Endothelial cell of umbilical vein (primary cell): ENCODE data around the gene STUM. TPM values are rescaled to one million over a fixed set of nuclear protein-coding genes. Genes with fewer than 3 reads are reported as not detected.

Experiments
- BruUV-seq: library from RNA; stranded (reverse); fragments of 400-500 nt; replicated peaks from 2 replicates; lab custom pipeline; 2021; lab: Mats Ljungman, UMichigan
- CTCF ChIA-PET: fragments of 300-600, 350-600 bp; sonication (Branson Sonifier 250); formaldehyde crosslinking; loops from one replicate; lab custom pipeline; 2021; ENCODE audit warnings: antibody characterized with exemption, inconsistent platforms; lab: Charles Lee
- POLR2A ChIA-PET: fragments of 300-600, 350-600 bp; sonication (Branson Sonifier 250); formaldehyde crosslinking; loops from one replicate; lab custom pipeline; 2021; ENCODE audit warnings: antibody characterized with exemption, inconsistent platforms; lab: Charles Lee
- DNase-seq: peaks from one replicate; pipeline ENCODE4 v3.0.0-alpha.2; 2011; ENCODE audit warnings: low read depth, low spot score
- FAIRE-seq: peaks from 2 replicates; lab custom pipeline; 2011; peaks lifted over from hg19 to GRCh38; lab: Jason Lieb, UNC
- H2AFZ ChIP-seq: 2 replicates; pipeline ENCODE4 v1.6.0; 2012; ENCODE audit warnings: low read depth, low read length, control low read depth, inconsistent platforms
- H3K27ac ChIP-seq: 2 replicates; pipeline ENCODE4 v1.5.1; 2011; ENCODE audit warnings: low read depth, mild to moderate bottlenecking, control low read depth, low read length, moderate library complexity; ENCODE audit not compliant: insufficient read depth
- H3K27me3 ChIP-seq, 2 experiments: 2 replicates each; pipeline versions ENCODE4 v1.6.0 to v1.6.1; 2011; ENCODE audit warnings: low read length in 2 of 2, mixed read lengths in 1 of 2; ENCODE audit not compliant: control insufficient read depth in 2 of 2, insufficient read depth in 2 of 2
- H3K36me3 ChIP-seq, 2 experiments: 2 replicates in 1 of 2; 3 replicates in 1 of 2; pipeline ENCODE4 v1.5.1; 2011; ENCODE audit warnings: low read length in 2 of 2, mild to moderate bottlenecking in 1 of 2, moderate library complexity in 1 of 2; ENCODE audit not compliant: control insufficient read depth in 2 of 2, insufficient read depth in 2 of 2; ENCODE audit errors: extremely low read depth in 1 of 2
- H3K4me1 ChIP-seq: 3 replicates; pipeline ENCODE4 v1.5.1; 2011; ENCODE audit warnings: mild to moderate bottlenecking, low read length; ENCODE audit not compliant: control insufficient read depth, insufficient read depth; ENCODE audit errors: extremely low read depth
- H3K4me2 ChIP-seq: 2 replicates; pipeline ENCODE4 v1.6.1; 2011; ENCODE audit warnings: low read length, control low read depth, mixed read lengths; ENCODE audit not compliant: insufficient read depth
- H3K4me3 ChIP-seq, 3 experiments: fragments of 200-600 bp in 1 of 3; sonication (generic), shearing (Covaris generic) in 1 of 3; replicated peaks in 1 of 3; 2 replicates each; pipeline ENCODE4 v1.5.1; 2011 to 2016; ENCODE audit warnings: control low read depth in 3 of 3, low read length in 3 of 3, mild to moderate bottlenecking in 2 of 3, inconsistent platforms in 1 of 3, low read depth in 1 of 3, moderate library complexity in 1 of 3; ENCODE audit not compliant: insufficient read depth in 1 of 3
- H3K79me2 ChIP-seq: 2 replicates; pipeline ENCODE4 v1.6.0; 2012; ENCODE audit warnings: low read length, inconsistent platforms; ENCODE audit not compliant: control insufficient read depth, insufficient read depth
- H3K9ac ChIP-seq: replicated peaks from 2 replicates; pipeline ENCODE3; 2011; ENCODE audit warnings: low read length, control low read depth; ENCODE audit not compliant: insufficient read depth; ENCODE audit errors: extremely low read depth
- H3K9me1 ChIP-seq: replicated peaks from 3 replicates; pipeline ENCODE4 v1.6.0; 2011; ENCODE audit warnings: mild to moderate bottlenecking, low read length; ENCODE audit not compliant: control insufficient read depth, insufficient read depth; ENCODE audit errors: extremely low read depth
- H3K9me3 ChIP-seq: replicated peaks from 2 replicates; pipeline ENCODE4 v1.5.1; 2012; ENCODE audit warnings: low read length, inconsistent platforms; ENCODE audit not compliant: control insufficient read depth, insufficient read depth
- H4K20me1 ChIP-seq: replicated peaks from 2 replicates; pipeline ENCODE3; 2011; ENCODE audit warnings: mild to moderate bottlenecking, low read length; ENCODE audit not compliant: control insufficient read depth, insufficient read depth; ENCODE audit errors: extremely low read depth
- FOS ChIP-seq: IDR thresholded peaks from 2 replicates; pipeline ENCODE4 v1.6.1; 2011; ENCODE audit warnings: mild to moderate bottlenecking, low read length, moderate library complexity, borderline replicate concordance; ENCODE audit not compliant: insufficient read depth
- GATA2 ChIP-seq: IDR thresholded peaks from 2 replicates; pipeline ENCODE4 v1.7.0; 2011; ENCODE audit warnings: low read depth, mild to moderate bottlenecking, moderate library complexity, mixed read lengths, low read length; ENCODE audit not compliant: insufficient read length, insufficient read depth
- MAX ChIP-seq: IDR thresholded peaks from 2 replicates; pipeline ENCODE4 v1.6.1; 2011; ENCODE audit not compliant: insufficient read depth, insufficient read length
- MYC ChIP-seq: IDR thresholded peaks from one replicate; pipeline ENCODE4 v1.6.1; 2011; ENCODE audit warnings: mild to moderate bottlenecking, low read depth, low read length
- POLR2A ChIP-seq: IDR thresholded peaks from 2 replicates; pipeline ENCODE4 v1.6.1; 2012; ENCODE audit warnings: low read depth, mild to moderate bottlenecking, control low read depth, low read length
- POLR2AphosphoS5 ChIP-seq: IDR thresholded peaks from 2 replicates; pipeline ENCODE4 v1.6.1; 2012; ENCODE audit warnings: low read depth, mild to moderate bottlenecking, control low read depth, low read length, moderate library complexity; ENCODE audit not compliant: insufficient read depth
- dilution Hi-C: fragments of 300-500 bp; cut with MboI; formaldehyde crosslinking; loops from one replicate; pipeline ENCODE4 v1.15.0; 2019; ENCODE audit warnings: low sequenced_read_pairs; ENCODE audit not compliant: extremely low pct_ligation_motif_present
- intact Hi-C: fragments of 100-400 bp; cut with micrococcal nuclease; formaldehyde crosslinking; loops from one replicate; pipeline ENCODE4 v1.10.0; 2022
- polyA plus RNA-seq, 4 experiments: library from polyadenylated mRNA; depleted of rRNA in 3 of 4; stranded (reverse) in 3 of 4; unstranded in 1 of 4; fragments of >200 nt; gene quantifications; 2 replicates each; pipeline versions ENCODE4 v1.2.1 to v1.2.3, GENCODE V29; 2011 to 2012; ENCODE audit warnings: missing spikeins in 1 of 4
- total RNA-seq: library from RNA; stranded (reverse); gene quantifications from 2 replicates; pipeline ENCODE4 v1.2.3, GENCODE V29; 2021
- TF ChIP-seq, protein P1 (sequence below), 2 donors: IDR thresholded peaks; 1 replicate in 1 of 2; 2 replicates in 1 of 2; pipeline ENCODE4 v1.5.1; 2011; ENCODE audit warnings: low read length in 2 of 2, mild to moderate bottlenecking in 2 of 2, moderate library complexity in 2 of 2, control low read depth in 1 of 2, inconsistent platforms in 1 of 2, low read depth in 1 of 2; ENCODE audit not compliant: insufficient read depth in 1 of 2; ENCODE audit errors: extremely low read depth in 1 of 2

The STUM gene
- total and polyA plus RNA-seq, 2 donors (not counting 3 experiments of a cell fraction or from before 2014, with no cell fraction given) = not detected

DNA sequence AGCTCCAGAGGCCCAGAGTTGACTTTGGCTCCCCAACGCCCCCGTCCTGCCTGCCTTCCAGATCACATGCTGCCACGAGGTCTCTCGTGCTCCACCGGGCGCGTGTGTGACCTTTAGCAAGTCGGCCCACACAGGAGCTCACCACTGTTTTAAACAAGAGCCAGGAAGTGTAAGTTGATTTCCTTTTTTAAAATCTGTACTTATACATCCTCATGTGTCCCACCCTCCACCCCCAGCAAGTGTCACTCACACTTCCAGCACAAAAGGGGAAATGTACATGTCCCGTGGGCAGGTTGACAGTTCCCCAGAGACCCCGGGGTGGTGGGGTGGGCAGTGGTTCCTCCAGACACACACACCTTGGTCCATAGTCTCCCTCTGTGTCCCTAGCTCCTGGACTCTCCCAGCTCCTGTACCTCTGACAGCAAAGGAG is 84.4 kb downstream of the STUM start:
- H3K9me1 ChIP-seq = no peaks in the 10 kb centered on the region
- H3K9ac ChIP-seq = no peak overlapping the region
- no peaks in the 10 kb centered on the region for H3K79me2 ChIP-seq
- no peaks in the 10 kb centered on the region for H3K27me3 ChIP-seq
- H2AFZ ChIP-seq = no peak overlapping the region
- TF ChIP-seq MYC = no peak
- TF ChIP-seq, protein P1, sequence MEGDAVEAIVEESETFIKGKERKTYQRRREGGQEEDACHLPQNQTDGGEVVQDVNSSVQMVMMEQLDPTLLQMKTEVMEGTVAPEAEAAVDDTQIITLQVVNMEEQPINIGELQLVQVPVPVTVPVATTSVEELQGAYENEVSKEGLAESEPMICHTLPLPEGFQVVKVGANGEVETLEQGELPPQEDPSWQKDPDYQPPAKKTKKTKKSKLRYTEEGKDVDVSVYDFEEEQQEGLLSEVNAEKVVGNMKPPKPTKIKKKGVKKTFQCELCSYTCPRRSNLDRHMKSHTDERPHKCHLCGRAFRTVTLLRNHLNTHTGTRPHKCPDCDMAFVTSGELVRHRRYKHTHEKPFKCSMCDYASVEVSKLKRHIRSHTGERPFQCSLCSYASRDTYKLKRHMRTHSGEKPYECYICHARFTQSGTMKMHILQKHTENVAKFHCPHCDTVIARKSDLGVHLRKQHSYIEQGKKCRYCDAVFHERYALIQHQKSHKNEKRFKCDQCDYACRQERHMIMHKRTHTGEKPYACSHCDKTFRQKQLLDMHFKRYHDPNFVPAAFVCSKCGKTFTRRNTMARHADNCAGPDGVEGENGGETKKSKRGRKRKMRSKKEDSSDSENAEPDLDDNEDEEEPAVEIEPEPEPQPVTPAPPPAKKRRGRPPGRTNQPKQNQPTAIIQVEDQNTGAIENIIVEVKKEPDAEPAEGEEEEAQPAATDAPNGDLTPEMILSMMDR (IDR thresholded peaks at IDR 0.05; ENCODE audit: extremely low read depth in 1 of 2, insufficient read depth in 1 of 2, low read depth in 1 of 2, low read length in 2 of 2) = no peak
- no peak for TF ChIP-seq GATA2
- TF ChIP-seq MAX = no peak
- no peak for TF ChIP-seq POLR2A
- no peak for TF ChIP-seq FOS
- no peak for TF ChIP-seq POLR2AphosphoS5
- no peak overlapping the region for H3K27ac ChIP-seq
- ChIA-PET CTCF (interaction anchor here (1.2 to 8.8 kb wide), 4 partner anchors 24 to 217 kb away, joined by 3 to 85 read pairs (median 4); partner anchors contain the start of gene STUM), POLR2A (no interaction called here)
- BruUV-seq = no TSS peak
- H3K4me1 ChIP-seq = no peaks in the 10 kb centered on the region
- dilution Hi-C loops (no loop called here), intact Hi-C loops (loop anchor here (5.0 kb wide), 3 partner anchors 259 to 804 kb away; no protein-coding TSS in a partner anchor)
- FAIRE-seq (no peak), DNase-seq (no peak)
- H3K36me3 ChIP-seq = peaks cover 0 to 6% of the 10 kb centered on the region in 2 experiments
- no peak overlapping the region for H3K4me2 ChIP-seq
- no peaks in the 10 kb centered on the region for H3K9me3 ChIP-seq
- H4K20me1 ChIP-seq = no peaks in the 10 kb centered on the region
- H3K4me3 ChIP-seq = no peak overlapping the region
